GM19193 (cell line): Measurements from ENCODE around the gene STAT5A.

Source experiments
- POLR2A ChIP-seq: IDR thresholded peaks from 4 replicates; pipeline ENCODE4 v1.6.1; 2011; ENCODE audit not compliant: insufficient read depth, insufficient read length; ENCODE audit errors: extremely low read depth

The STAT5A gene

GRCh38 chr17:42329025-42329976, 41.0 kb downstream of the STAT5A start:
- TF ChIP-seq POLR2A: no peak

DNA sequence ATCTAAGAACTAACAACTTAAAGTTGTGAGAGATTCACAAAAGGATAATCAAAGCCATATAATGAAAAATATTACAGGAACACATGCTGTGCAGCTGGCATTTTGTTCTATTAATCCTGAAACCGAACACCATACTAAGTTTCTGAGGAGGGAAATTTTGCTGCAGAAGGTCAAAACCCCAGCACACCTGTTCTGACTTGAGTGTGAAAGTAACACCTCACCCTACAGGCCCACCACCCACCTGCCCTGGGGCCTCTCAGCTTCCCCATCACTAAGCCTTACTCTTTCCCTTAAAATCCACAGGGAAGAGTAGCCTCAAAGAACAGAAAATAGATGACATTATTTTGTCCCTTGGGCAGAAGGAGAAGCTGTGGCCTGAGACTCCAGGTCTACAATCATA, 44.8 kb downstream of the STAT5A start:
- TF ChIP-seq POLR2A: no peak

- no peak for TF ChIP-seq POLR2A
These were observed 46.4 kb downstream of the STAT5A start for GRCh38 chr17:42334677-42335076.

- TF ChIP-seq POLR2A: no peak
These were observed 49.1 kb downstream of the STAT5A start for GRCh38 chr17:42337442-42337841.

DNA sequence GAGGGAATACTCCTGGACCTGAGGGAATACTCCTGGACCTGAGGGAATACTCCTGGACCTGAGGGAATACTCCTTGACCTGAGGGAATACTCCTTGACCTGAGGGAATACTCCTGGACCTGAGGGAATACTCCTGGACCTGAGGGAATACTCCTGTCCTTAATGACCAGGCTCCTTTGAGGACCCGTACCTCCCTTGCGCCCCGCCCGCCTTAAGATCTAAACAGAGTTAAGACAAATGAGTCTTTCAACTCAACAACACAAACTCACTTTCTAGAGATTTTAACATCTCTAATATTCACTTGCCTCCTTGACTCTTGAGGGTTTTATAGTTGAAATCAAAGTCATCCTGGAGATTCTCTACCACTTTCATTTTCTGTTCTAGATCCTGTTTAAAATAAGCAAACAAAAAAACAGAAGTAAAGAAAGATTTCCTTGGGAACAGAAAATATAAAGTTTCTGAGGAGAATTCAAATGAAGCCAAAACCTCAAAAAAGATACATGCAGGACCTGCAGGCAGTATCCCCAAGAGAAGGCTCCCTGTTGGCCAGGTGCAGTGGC, 50.2 kb downstream of the STAT5A start:
- no peak for TF ChIP-seq POLR2A

DNA sequence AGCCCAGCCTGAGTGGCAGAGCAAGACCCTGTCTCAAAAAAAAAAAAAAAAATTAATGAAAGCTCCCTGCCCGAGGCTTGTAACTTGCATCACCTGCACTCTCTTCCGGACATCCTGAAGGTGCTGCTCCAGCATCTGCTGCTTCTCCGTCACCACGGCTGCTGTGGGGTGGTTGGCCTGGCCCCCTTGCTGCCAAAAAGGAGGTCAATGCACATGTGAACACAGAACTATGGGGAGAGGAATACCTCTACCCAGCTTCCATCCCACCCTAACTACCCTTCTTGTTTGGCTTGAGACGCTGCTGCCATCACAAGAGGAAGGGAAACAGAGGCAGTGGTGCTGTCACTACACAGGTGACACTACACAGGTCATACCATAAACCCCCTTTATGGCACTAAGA, 50.9 kb downstream of the STAT5A start:
- no peak for TF ChIP-seq POLR2A

DNA sequence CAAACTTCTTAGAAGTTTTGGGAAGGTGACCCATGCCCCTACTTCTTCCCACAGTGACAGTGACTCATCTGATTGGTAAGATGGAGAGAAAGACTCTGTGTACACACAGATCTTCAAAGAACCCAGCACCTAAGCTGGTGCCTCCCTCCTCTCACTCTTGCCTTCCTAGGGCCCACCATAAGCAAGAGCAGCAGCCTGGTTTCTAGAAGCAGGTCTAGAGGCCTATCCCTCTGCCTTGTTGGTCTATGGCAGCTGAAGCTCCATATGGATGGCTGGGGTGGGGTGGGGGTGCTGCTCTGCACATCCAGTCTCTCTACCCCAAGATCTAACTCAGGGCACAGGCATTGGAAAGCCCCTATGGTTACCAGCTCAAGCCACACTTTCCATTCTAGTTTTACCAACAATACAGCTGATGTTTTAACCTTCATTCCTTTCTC, 52.4 kb downstream of the STAT5A start:
- TF ChIP-seq POLR2A: no peak

DNA sequence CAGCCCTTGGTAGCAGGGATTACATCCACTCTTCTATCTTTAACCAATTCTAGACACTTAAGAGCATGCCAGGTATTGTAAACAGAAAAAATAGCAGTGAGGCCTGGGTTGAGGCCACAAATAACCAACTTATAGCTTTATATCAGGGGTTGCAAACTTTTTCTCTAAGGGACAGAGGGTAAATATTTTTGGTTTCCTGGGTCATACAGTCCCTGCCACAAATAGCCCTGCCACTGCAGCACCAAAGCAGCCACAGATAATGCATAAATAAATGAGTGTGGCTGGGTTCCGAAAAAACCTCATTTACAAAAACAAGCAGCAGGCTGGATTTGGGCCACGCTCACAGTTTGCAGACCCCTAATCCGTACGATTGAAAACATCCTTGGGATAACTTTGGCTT, 53.3 kb downstream of the STAT5A start:
- TF ChIP-seq POLR2A: no peak

DNA sequence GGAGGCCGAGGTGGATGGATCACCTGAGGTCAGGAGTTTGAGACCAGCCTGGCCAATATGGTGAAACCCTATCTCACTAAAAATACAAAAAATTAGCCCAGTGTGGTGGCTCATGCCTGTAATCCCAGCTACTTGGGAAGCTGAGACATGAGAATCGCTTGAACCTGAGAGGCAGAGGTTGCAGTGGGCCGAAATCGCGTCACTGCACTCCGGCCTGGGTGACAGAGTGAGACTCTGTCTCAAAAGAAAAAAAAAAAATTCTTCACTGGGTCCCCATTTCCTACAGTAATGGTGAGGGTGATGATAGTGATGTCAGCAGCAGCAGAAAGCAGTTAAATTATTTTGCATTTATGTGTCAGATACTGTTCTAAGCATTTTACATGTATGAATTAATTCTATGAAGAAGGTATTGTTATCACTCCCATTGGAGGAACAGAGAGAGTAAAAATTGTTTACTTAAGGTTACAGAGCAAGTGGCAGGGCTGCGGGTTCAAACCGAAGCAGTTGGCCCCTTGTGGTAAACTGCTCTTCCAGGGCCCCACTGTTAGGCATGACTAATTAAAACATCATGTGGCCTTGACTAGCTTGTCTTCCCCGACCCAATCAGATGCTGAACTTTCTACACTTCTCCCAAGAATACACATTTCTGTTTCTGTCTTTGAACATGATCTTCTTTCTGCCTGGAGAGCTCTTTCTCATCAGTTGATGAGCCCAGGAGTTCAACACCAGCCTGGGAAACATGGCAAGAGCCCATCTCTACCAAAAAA, 54.1 kb downstream of the STAT5A start:
- TF ChIP-seq POLR2A: no peak

GRCh38 chr17:42345396-42346073, 57.2 kb downstream of the STAT5A start:
- no peak for TF ChIP-seq POLR2A

DNA sequence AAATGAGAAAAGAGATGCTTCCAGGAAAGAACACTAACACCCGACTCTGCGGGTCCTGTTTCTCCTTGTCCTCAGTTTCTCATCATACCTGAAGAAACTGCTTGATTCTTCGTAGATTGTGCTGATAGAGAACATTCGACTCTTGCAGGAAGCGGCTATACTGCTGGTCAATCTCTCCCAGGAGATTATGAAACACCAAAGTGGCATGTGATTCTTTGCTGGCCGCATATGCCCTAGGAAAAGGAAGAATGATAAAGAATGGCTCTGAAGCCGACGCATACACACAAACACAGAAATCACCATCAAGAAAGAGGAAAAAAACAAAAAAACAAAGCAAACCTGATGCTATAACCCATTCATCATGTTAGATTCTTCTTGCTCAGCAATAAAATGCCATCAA, 58.2 kb downstream of the STAT5A start:
- no peak for TF ChIP-seq POLR2A

DNA sequence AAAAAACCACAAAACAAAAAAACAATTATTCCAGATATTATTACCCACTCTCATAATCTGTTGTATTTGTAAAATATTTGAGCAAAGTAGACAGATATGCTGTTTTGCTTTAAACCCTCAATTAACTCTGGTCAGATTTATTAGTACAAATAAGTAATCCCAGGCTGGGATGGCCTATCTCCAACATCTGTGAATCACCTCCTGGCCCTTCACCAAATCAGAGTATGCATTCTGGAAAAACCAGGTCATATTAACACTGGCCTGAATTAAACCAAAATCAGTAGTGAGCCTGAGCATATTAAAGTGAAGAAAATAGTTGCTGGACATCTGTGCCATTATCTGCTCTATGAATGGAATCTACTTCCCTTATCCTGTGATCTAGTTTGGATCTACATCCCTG, 58.9 kb downstream of the STAT5A start:
- no peak for TF ChIP-seq POLR2A

DNA sequence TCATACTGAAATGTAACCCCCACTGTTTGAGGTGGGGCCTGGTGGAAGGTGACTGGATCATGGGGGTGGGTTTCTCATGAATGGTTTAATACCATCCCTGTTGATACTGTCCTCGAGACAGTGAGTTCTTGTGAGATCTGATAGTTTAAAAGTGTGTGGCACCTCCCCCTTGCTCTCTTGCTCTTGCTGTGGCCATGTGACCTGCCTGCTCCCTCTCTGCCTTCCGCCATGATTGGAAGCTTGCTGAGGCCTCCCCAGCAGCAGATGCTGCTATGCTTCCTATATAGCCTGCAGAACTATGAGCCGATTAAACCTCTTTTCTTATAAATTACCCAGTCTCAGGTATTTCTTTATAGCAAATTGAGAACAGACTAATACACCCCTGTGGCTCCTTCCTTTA, 59.3 kb downstream of the STAT5A start:
- TF ChIP-seq POLR2A: no peak

- no peak for TF ChIP-seq POLR2A
These were observed 59.8 kb downstream of the STAT5A start for GRCh38 chr17:42348104-42348503.
